Osteoblast (primary cell): Measurements from ENCODE around the gene ALG9. TPM values are rescaled to one million over a fixed set of nuclear protein-coding genes. Genes with fewer than 3 reads are reported as not detected.

Experiments
- DNase-seq: peaks from one replicate; pipeline ENCODE4 v3.0.0; 2011; ENCODE audit warnings: low spot score, mixed read lengths; ENCODE audit not compliant: insufficient read length; ENCODE audit errors: missing footprints
- H2AFZ ChIP-seq: 2 replicates; pipeline ENCODE4 v1.6.0; 2011; ENCODE audit warnings: mild to moderate bottlenecking, low read length
- H3K27ac ChIP-seq: 2 replicates; pipeline ENCODE4 v1.5.1; 2011; ENCODE audit warnings: mild to moderate bottlenecking, low read depth, low read length, moderate library complexity
- H3K27me3 ChIP-seq: 2 replicates; pipeline ENCODE4 v1.6.0; 2012; ENCODE audit warnings: mild to moderate bottlenecking, control low read depth, inconsistent platforms, low read length, moderate library complexity; ENCODE audit not compliant: insufficient read depth
- H3K36me3 ChIP-seq: 2 replicates; pipeline ENCODE4 v1.5.1; 2011; ENCODE audit warnings: mild to moderate bottlenecking, low read length, control low read depth, moderate library complexity; ENCODE audit not compliant: insufficient read depth
- H3K4me1 ChIP-seq: 2 replicates; pipeline ENCODE4 v1.5.1; 2011; ENCODE audit warnings: mild to moderate bottlenecking, low read length, control low read depth, moderate library complexity; ENCODE audit not compliant: insufficient read depth
- H3K4me2 ChIP-seq: 2 replicates; pipeline ENCODE4 v1.6.0; 2011; ENCODE audit warnings: mild to moderate bottlenecking, low read length; ENCODE audit not compliant: insufficient read depth
- H3K4me3 ChIP-seq: fragments of 200-600 bp; sonication (generic); 3 replicates; pipeline ENCODE4 v1.5.1; 2012; ENCODE audit warnings: mild to moderate bottlenecking, low read length, inconsistent platforms; ENCODE audit not compliant: insufficient read depth
- H3K79me2 ChIP-seq: 2 replicates; pipeline ENCODE4 v1.6.0; 2012; ENCODE audit warnings: mild to moderate bottlenecking, low read length, control low read depth, inconsistent platforms; ENCODE audit not compliant: insufficient read depth
- H3K9me3 ChIP-seq: 2 replicates; pipeline ENCODE4 v1.5.1; 2011; ENCODE audit warnings: low read depth, low read length, control low read depth
- H4K20me1 ChIP-seq: 2 replicates; pipeline ENCODE4 v1.6.0; 2012; ENCODE audit warnings: mild to moderate bottlenecking, low read length, control low read depth; ENCODE audit not compliant: insufficient read depth
- total RNA-seq: library from RNA; depleted of rRNA; stranded (reverse); fragments of >200 nt; gene quantifications from 2 replicates; pipeline ENCODE4 v1.2.3, GENCODE V29; 2012
- TF ChIP-seq, protein P1 (sequence below): IDR thresholded peaks from 2 replicates; pipeline ENCODE4 v1.5.1; 2011; ENCODE audit warnings: mild to moderate bottlenecking, low read depth, low read length, moderate library complexity; ENCODE audit errors: extremely low read depth

Gene ALG9
- total RNA-seq, 1 donor: 35.8 TPM

DNA sequence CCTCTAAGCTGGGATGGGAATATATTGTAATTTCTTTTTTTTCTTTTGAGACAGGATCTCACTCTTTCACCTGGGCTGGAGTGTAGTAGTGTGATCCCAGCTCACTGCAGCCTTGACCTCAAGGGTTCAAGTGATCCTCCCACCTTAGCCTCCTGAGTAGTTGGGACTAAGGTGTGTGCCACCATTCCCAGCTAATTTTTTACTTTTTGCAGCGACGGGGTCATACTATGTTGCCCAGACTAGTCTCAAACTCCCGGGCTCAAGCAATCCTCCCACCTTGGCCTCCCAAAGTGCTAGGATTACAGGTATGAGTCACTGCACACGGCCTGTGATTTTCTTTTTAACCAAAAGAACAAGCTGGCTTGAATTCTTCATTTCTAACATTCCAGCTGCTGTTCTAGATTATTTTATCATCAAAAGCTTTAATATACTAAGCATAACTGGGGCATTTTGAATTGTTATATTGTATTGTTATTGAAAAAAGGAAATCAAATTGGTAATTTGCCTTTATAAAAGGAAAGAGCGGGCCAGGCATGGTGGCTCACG lies 78.4 kb downstream of the ALG9 start:
- DNase-seq: no peak
- Histone ChIP-seq H3K4me1 (peaks cover 30% of the 10 kb centered on the region), H3K9me3 (no peaks in the 10 kb centered on the region), H3K27me3 (no peaks in the 10 kb centered on the region), H3K79me2 (no peaks in the 10 kb centered on the region), H3K36me3 (no peaks in the 10 kb centered on the region), H3K27ac (peak overlapping the region; percentile 67), H4K20me1 (no peaks in the 10 kb centered on the region), H3K4me3 (no peak overlapping the region), H3K4me2 (no peak overlapping the region), H2AFZ (no peak overlapping the region)
- TF ChIP-seq, protein P1, sequence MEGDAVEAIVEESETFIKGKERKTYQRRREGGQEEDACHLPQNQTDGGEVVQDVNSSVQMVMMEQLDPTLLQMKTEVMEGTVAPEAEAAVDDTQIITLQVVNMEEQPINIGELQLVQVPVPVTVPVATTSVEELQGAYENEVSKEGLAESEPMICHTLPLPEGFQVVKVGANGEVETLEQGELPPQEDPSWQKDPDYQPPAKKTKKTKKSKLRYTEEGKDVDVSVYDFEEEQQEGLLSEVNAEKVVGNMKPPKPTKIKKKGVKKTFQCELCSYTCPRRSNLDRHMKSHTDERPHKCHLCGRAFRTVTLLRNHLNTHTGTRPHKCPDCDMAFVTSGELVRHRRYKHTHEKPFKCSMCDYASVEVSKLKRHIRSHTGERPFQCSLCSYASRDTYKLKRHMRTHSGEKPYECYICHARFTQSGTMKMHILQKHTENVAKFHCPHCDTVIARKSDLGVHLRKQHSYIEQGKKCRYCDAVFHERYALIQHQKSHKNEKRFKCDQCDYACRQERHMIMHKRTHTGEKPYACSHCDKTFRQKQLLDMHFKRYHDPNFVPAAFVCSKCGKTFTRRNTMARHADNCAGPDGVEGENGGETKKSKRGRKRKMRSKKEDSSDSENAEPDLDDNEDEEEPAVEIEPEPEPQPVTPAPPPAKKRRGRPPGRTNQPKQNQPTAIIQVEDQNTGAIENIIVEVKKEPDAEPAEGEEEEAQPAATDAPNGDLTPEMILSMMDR: no peak

GRCh38 chr11:111792314-111792713 lies 79.1 kb downstream of the ALG9 start:
- no peaks in the 10 kb centered on the region for H3K79me2 ChIP-seq
- no peak overlapping the region for H3K4me2 ChIP-seq
- no peak overlapping the region for H2AFZ ChIP-seq
- H3K9me3 ChIP-seq: no peaks in the 10 kb centered on the region
- TF ChIP-seq, protein P1: no peak
- H3K4me3 ChIP-seq: no peak overlapping the region
- no peak overlapping the region for H3K27ac ChIP-seq
- H4K20me1 ChIP-seq: no peaks in the 10 kb centered on the region
- no peaks in the 10 kb centered on the region for H3K27me3 ChIP-seq
- H3K4me1 ChIP-seq: peaks cover 30% of the 10 kb centered on the region
- DNase-seq: peak; percentile 41
- H3K36me3 ChIP-seq: no peaks in the 10 kb centered on the region

DNA sequence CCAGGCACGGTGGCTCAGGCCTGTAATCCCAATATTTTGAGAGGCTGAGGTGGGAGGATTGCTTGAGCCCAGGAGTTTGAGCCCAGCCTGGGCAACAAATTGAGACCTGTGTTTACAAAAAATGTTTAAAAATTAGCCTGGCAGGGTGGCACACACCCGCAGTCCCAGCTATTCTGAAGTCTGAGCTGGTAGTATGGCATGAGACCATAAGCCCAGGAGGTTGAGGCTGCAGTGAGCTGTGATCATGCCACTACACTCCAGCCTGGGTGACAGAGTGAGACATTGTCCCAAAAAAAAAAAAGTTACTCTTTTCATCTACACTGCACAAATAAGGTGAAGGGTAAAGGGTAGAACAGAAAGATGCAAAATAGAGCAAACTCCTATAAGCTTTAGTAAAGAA lies 82.9 kb downstream of the ALG9 start:
- TF ChIP-seq, protein P1: no peak
- H2AFZ ChIP-seq: no peak overlapping the region
- no peak for DNase-seq

DNA sequence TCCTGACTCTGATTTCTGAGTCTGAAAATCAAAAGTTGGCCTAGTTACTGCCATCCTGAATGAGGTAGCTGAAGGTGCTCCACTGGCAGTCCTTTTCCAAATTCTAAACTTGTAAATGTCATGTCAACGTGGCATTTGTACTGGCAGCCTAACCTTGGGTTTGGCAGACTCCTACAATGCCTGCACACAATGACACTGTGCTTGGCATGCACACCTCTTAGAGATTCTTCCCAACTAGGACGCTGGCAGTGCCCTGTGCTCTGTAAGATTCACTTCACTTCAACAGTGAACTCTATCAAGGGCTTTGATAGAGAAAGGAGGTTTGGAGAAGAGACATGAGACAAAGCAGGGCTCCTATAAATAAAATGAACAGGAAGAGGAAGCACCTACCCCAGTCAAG lies 83.3 kb downstream of the ALG9 start:
- no peak overlapping the region for H2AFZ ChIP-seq
- H3K27ac ChIP-seq: no peak overlapping the region
- H3K4me1 ChIP-seq: peaks cover 6% of the 10 kb centered on the region
- no peaks in the 10 kb centered on the region for H3K9me3 ChIP-seq
- no peaks in the 10 kb centered on the region for H4K20me1 ChIP-seq
- H3K79me2 ChIP-seq: no peaks in the 10 kb centered on the region
- H3K4me3 ChIP-seq: no peak overlapping the region
- DNase-seq: no peak
- H3K4me2 ChIP-seq: no peak overlapping the region
- TF ChIP-seq, protein P1: no peak
- peaks cover 8% of the 10 kb centered on the region for H3K36me3 ChIP-seq
- H3K27me3 ChIP-seq: no peaks in the 10 kb centered on the region

More for the DNA sequence above, 82.9 kb downstream of the ALG9 start:
- Histone ChIP-seq H3K79me2 (no peaks in the 10 kb centered on the region), H3K27me3 (no peaks in the 10 kb centered on the region), H3K36me3 (peaks cover 8% of the 10 kb centered on the region), H3K4me1 (peaks cover 9% of the 10 kb centered on the region), H4K20me1 (no peaks in the 10 kb centered on the region), H3K4me3 (no peak overlapping the region), H3K9me3 (no peaks in the 10 kb centered on the region), H3K27ac (no peak overlapping the region), H3K4me2 (no peak overlapping the region)
